SU-DHL-6 (cell line): Measurements from ENCODE around the gene PDCD7.

Source experiments
- H2AFZ ChIP-seq: fragments of 200-600 bp; sonication (generic); 2 replicates; pipeline ENCODE4 v1.6.1; 2014; ENCODE audit warnings: low read depth, mild to moderate bottlenecking, moderate library complexity, mixed read lengths, antibody characterized with exemption, low read length; ENCODE audit not compliant: severe bottlenecking
- H3F3A ChIP-seq: fragments of 200-600 bp; shearing (Covaris generic); 2 replicates; pipeline ENCODE4 v1.6.0; 2016; ENCODE audit warnings: antibody characterized with exemption, mild to moderate bottlenecking; ENCODE audit not compliant: insufficient read depth
- H3K27ac ChIP-seq: fragments of 200-600 bp; sonication (generic); 2 replicates; pipeline ENCODE4 v1.5.1; 2016; ENCODE audit warnings: low read depth, mild to moderate bottlenecking, low read length, moderate library complexity, mixed read lengths
- H3K27me3 ChIP-seq: fragments of 200-600 bp; sonication (generic), shearing (Covaris generic); 2 replicates; pipeline ENCODE4 v1.6.0; 2014; ENCODE audit warnings: mild to moderate bottlenecking, low read length
- H3K36me3 ChIP-seq: fragments of 200-600 bp; sonication (generic); 2 replicates; pipeline ENCODE4 v1.6.1; 2014; ENCODE audit warnings: mild to moderate bottlenecking, low read length, mixed read lengths
- H3K4me2 ChIP-seq: fragments of 300-600, 200-600 bp; shearing (Covaris generic), sonication (generic); 2 replicates; pipeline ENCODE4 v1.6.0; 2014; ENCODE audit warnings: low read length, low read depth, mild to moderate bottlenecking; ENCODE audit not compliant: poor library complexity, severe bottlenecking
- H3K4me3 ChIP-seq: fragments of 200-600 bp; sonication (generic); 2 replicates; pipeline ENCODE4 v1.5.1; 2014; ENCODE audit warnings: antibody characterized with exemption, low read length, mild to moderate bottlenecking, mixed read lengths; ENCODE audit not compliant: insufficient read depth, poor library complexity, severe bottlenecking
- H3K79me2 ChIP-seq: fragments of 200-600 bp; sonication (generic); 2 replicates; pipeline ENCODE4 v1.6.1; 2014; ENCODE audit warnings: mild to moderate bottlenecking, low read length, moderate library complexity; ENCODE audit not compliant: insufficient read depth
- H3K9ac ChIP-seq: fragments of 200-600 bp; sonication (generic); 2 replicates; pipeline ENCODE4 v1.7.0; 2014; ENCODE audit warnings: mild to moderate bottlenecking, low read length
- H3K9me2 ChIP-seq: fragments of 200-600 bp; sonication (generic); replicated peaks from 2 replicates; pipeline ENCODE4 v1.6.1; 2014; ENCODE audit warnings: low read length; ENCODE audit not compliant: insufficient read depth
- H3K9me3 ChIP-seq: fragments of 200-600 bp; sonication (generic); 2 replicates; pipeline ENCODE4 v1.6.1; 2014; ENCODE audit warnings: low read length, mixed read lengths; ENCODE audit not compliant: insufficient read depth
- H4K20me1 ChIP-seq: fragments of 200-600 bp; sonication (generic); 2 replicates; pipeline ENCODE4 v1.6.1; 2014; ENCODE audit warnings: low read depth, mild to moderate bottlenecking, antibody characterized with exemption, low read length, moderate library complexity, mixed read lengths
- CTCF ChIP-seq: fragments of 200-600 bp; sonication (generic); IDR thresholded peaks from one replicate; pipeline ENCODE4 v1.5.1; 2017; ENCODE audit warnings: antibody characterized with exemption, mild to moderate bottlenecking, low read length, moderate library complexity; ENCODE audit not compliant: insufficient read depth, poor library complexity, severe bottlenecking
- EZH2phosphoT487 ChIP-seq: fragments of 200-600 bp; sonication (generic), shearing (Covaris generic); conservative IDR thresholded peaks from 2 replicates; pipeline ENCODE4 v1.6.1; 2018; ENCODE audit warnings: mild to moderate bottlenecking, antibody characterized with exemption, low read length, moderate library complexity, mixed read lengths

PDCD7 gene

GRCh38 chr15:65163041-65163440, 29.4 kb upstream of the PDCD7 start:
- Histone ChIP-seq H3K9ac (no peak overlapping the region), H4K20me1 (no peaks in the 10 kb centered on the region), H3F3A (peaks cover 4% of the 10 kb centered on the region; the same call in 1 of the 2 replicates), H3K9me2 (no peaks in the 10 kb centered on the region), H3K4me2 (no peak overlapping the region), H3K36me3 (peaks cover 45% of the 10 kb centered on the region; the same call in 1 of the 2 replicates), H3K79me2 (0 out of 2 replicates have a peak, but pooled peaks cover 5% of the 10 kb centered on the region), H3K27me3 (no peaks in the 10 kb centered on the region), H2AFZ (no peak overlapping the region), H3K27ac (no peak overlapping the region), H3K4me3 (no peak overlapping the region), H3K9me3 (no peaks in the 10 kb centered on the region)
- TF ChIP-seq EZH2phosphoT487 (no peak), CTCF (no peak)

GRCh38 chr15:65156692-65157091, 23.1 kb upstream of the PDCD7 start:
- no peaks in the 10 kb centered on the region for H3K79me2 ChIP-seq
- H3K27ac ChIP-seq, result no peak overlapping the region
- H3K36me3 ChIP-seq, result peaks cover 56% of the 10 kb centered on the region; the same call in 1 of the 2 replicates
- H2AFZ ChIP-seq, result no peak overlapping the region
- TF ChIP-seq CTCF, result no peak
- no peak for TF ChIP-seq EZH2phosphoT487
- no peak overlapping the region for H3K4me3 ChIP-seq
- peaks cover 4% of the 10 kb centered on the region for H3F3A ChIP-seq
- no peak overlapping the region for H3K9ac ChIP-seq
- H3K4me2 ChIP-seq, result no peak overlapping the region
- no peaks in the 10 kb centered on the region for H3K9me2 ChIP-seq
- H4K20me1 ChIP-seq, result no peaks in the 10 kb centered on the region
- no peaks in the 10 kb centered on the region for H3K27me3 ChIP-seq
- H3K9me3 ChIP-seq, result no peaks in the 10 kb centered on the region

- Histone ChIP-seq H2AFZ (no peak overlapping the region), H3K27ac (no peak overlapping the region), H3F3A (peaks cover 4% of the 10 kb centered on the region), H3K9me2 (no peaks in the 10 kb centered on the region), H3K79me2 (no peaks in the 10 kb centered on the region), H3K4me3 (no peak overlapping the region), H3K9ac (no peak overlapping the region), H4K20me1 (no peaks in the 10 kb centered on the region), H3K9me3 (no peaks in the 10 kb centered on the region), H3K27me3 (no peaks in the 10 kb centered on the region), H3K4me2 (no peak overlapping the region), H3K36me3 (peaks cover 51% of the 10 kb centered on the region; the same call in 1 of the 2 replicates)
- TF ChIP-seq CTCF (no peak), EZH2phosphoT487 (no peak)
Observed at GRCh38 chr15:65154720-65155119, 21.1 kb upstream of the PDCD7 start.
